Liver (tissue), 9 donors: Measurements from ENCODE around the gene HIGD1A. TPM values are rescaled to one million over a fixed set of nuclear protein-coding genes. Genes with fewer than 3 reads are reported as not detected.

Source experiments
- DNase-seq: peaks from one replicate; pipeline ENCODE4 v3.0.0-alpha.2; 2017; ENCODE audit warnings: low spot score
- H3K27ac ChIP-seq, 2 donors: one replicate each; pipeline ENCODE4 v1.7.0; 2013; ENCODE audit warnings: inconsistent platforms in 2 of 2, low read length in 2 of 2, control low read depth in 1 of 2, low read depth in 1 of 2, mild to moderate bottlenecking in 1 of 2
- H3K27me3 ChIP-seq, 4 donors: one replicate each; pipeline versions ENCODE4 v1.6.1 to v1.7.0; 2013; ENCODE audit warnings: low read length in 3 of 4, inconsistent platforms in 1 of 4, mild to moderate bottlenecking in 1 of 4, moderate library complexity in 1 of 4; ENCODE audit not compliant: control insufficient read depth in 4 of 4, insufficient read depth in 4 of 4
- H3K36me3 ChIP-seq, 4 donors: one replicate each; pipeline versions ENCODE4 v1.6.1 to v1.7.0; 2013; ENCODE audit warnings: low read length in 3 of 4, mild to moderate bottlenecking in 3 of 4, low read depth in 1 of 4, moderate library complexity in 1 of 4; ENCODE audit not compliant: control insufficient read depth in 4 of 4, insufficient read depth in 3 of 4
- H3K4me1 ChIP-seq, 4 donors: one replicate each; pipeline versions ENCODE4 v1.6.1 to v1.7.0; 2013; ENCODE audit warnings: low read length in 3 of 4, mild to moderate bottlenecking in 3 of 4, moderate library complexity in 1 of 4; ENCODE audit not compliant: control insufficient read depth in 4 of 4, insufficient read depth in 4 of 4
- H3K4me3 ChIP-seq, 3 donors: one replicate each; pipeline versions ENCODE4 v1.6.1 to v1.7.0; 2013; ENCODE audit warnings: low read length in 3 of 3, control low read depth in 1 of 3, low read depth in 1 of 3, mild to moderate bottlenecking in 1 of 3
- H3K9ac ChIP-seq, 2 donors: one replicate each; pipeline ENCODE4 v1.7.0; 2013; ENCODE audit warnings: low read length in 2 of 2, mild to moderate bottlenecking in 2 of 2, moderate library complexity in 2 of 2, control low read depth in 1 of 2, low read depth in 1 of 2
- H3K9me3 ChIP-seq, 4 donors: one replicate each; pipeline versions ENCODE4 v1.6.1 to v1.7.0; 2013; ENCODE audit warnings: low read length in 3 of 4; ENCODE audit not compliant: control insufficient read depth in 4 of 4
- FOXA1 ChIP-seq: IDR thresholded peaks from 2 replicates; pipeline ENCODE4 v1.6.1; 2016; ENCODE audit warnings: antibody characterized with exemption
- GABPA ChIP-seq, 2 donors: IDR thresholded peaks in 1 of 2; conservative IDR thresholded peaks in 1 of 2; 2 replicates each; pipeline ENCODE4 v1.6.1; 2016; ENCODE audit warnings: antibody characterized with exemption in 2 of 2, mild to moderate bottlenecking in 1 of 2, moderate library complexity in 1 of 2
- HNF4A ChIP-seq, 2 donors: conservative IDR thresholded peaks; 2 replicates each; pipeline ENCODE4 v1.6.1; 2016; ENCODE audit warnings: antibody characterized with exemption in 2 of 2, mild to moderate bottlenecking in 2 of 2
- HNF4G ChIP-seq: IDR thresholded peaks from 2 replicates; pipeline ENCODE4 v1.6.1; 2016; ENCODE audit warnings: antibody characterized with exemption
- NR2F2 ChIP-seq: IDR thresholded peaks from 2 replicates; pipeline ENCODE4 v1.6.1; 2016; ENCODE audit warnings: antibody characterized with exemption
- RAD21 ChIP-seq, 2 donors: IDR thresholded peaks; 2 replicates each; pipeline ENCODE4 v1.6.1; 2016; ENCODE audit warnings: antibody characterized with exemption in 2 of 2, mild to moderate bottlenecking in 2 of 2
- RXRA ChIP-seq, 2 donors: IDR thresholded peaks; 2 replicates each; pipeline ENCODE4 v1.6.1; 2017 to 2018; ENCODE audit warnings: antibody characterized with exemption in 2 of 2, mild to moderate bottlenecking in 1 of 2
- SP1 ChIP-seq: IDR thresholded peaks from 2 replicates; pipeline ENCODE4 v1.6.1; 2018; ENCODE audit warnings: antibody characterized with exemption, mild to moderate bottlenecking
- TAF1 ChIP-seq: conservative IDR thresholded peaks from 2 replicates; pipeline ENCODE4 v1.6.1; 2016; ENCODE audit warnings: antibody characterized with exemption, mild to moderate bottlenecking
- WGBS: extraction: QIAGEN DNeasy Blood & Tissue Kit; methylation state at CpG from one replicate; pipeline ENCODE4 v1.1.7; 2013; 5-methylcytosine and 5-hydroxymethylcytosine counted together
- polyA plus RNA-seq, 2 donors: library from polyadenylated mRNA; stranded (reverse) in 1 of 2; unstranded in 1 of 2; fragments of 200-250 nt in 1 of 2; fragments of >200 nt in 1 of 2; fragmentation: Nextera tagmentation in 1 of 2; extraction: Ambion mirVana in 1 of 2; gene quantifications; one replicate each; pipeline versions ENCODE4 v1.2.1 to v1.2.3, GENCODE V29; 2013 to 2015
- total RNA-seq, 2 donors: library from RNA; depleted of rRNA; stranded (reverse); fragments of >200 nt; gene quantifications; one replicate each; pipeline ENCODE4 v1.2.3, GENCODE V29; 2014
- TF ChIP-seq, protein P1 (sequence below): IDR thresholded peaks from 2 replicates; pipeline ENCODE4 v1.6.1; 2016; ENCODE audit warnings: antibody characterized with exemption
- TF ChIP-seq, protein P2 (sequence below): IDR thresholded peaks from 2 replicates; pipeline ENCODE4 v1.6.1; 2016; ENCODE audit warnings: antibody characterized with exemption
- TF ChIP-seq, protein P3 (sequence below): fragments of 150-350 bp; IDR thresholded peaks from 2 replicates; pipeline ENCODE4 v1.5.1; 2017; ENCODE audit warnings: improper control_type of control experiment, low read depth, low read length; ENCODE audit not compliant: missing input control
- TF ChIP-seq, protein P4 (sequence below): IDR thresholded peaks from 2 replicates; pipeline ENCODE4 v1.6.1; 2016; ENCODE audit warnings: antibody characterized with exemption
- TF ChIP-seq, protein P5 (sequence below): IDR thresholded peaks from 2 replicates; pipeline ENCODE4 v1.6.1; 2016; ENCODE audit warnings: antibody characterized with exemption, mild to moderate bottlenecking
- donor health status: healthy.
- donor health status: healthy.
- donor health status: healthy.
- donor health status: healthy.
- donor health status: healthy.

The HIGD1A gene
- total and polyA plus RNA-seq, 4 donors: 117 to 256 (median 245) TPM

DNA sequence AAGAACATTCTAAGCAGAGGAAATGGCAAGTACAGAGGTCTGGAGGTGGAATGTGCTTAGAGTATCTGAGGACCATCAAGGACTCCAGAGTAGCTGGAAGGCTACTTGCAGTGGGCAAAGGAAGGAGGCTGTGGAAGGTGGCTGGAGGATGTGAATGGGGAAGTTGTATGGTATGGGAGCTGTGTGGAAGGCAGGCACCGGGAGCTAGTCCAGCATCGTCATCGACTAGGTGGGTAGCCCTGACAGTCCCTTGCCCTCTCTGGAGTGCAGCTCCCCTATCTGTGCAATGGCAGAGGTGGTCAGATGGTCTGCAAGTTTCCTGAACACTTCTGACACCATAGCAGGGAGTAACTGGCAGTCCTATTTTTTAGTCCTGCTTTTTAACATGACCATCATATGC is 50.5 kb downstream of the HIGD1A start:
- 93% methylated on average over 3 of the region's 3 CpGs for WGBS
- no peak for TF ChIP-seq SP1
- TF ChIP-seq RAD21 (IDR thresholded peaks at IDR 0.05): no peak
- TF ChIP-seq, protein P1, sequence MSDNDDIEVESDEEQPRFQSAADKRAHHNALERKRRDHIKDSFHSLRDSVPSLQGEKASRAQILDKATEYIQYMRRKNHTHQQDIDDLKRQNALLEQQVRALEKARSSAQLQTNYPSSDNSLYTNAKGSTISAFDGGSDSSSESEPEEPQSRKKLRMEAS: no peak
- TF ChIP-seq, protein P2, sequence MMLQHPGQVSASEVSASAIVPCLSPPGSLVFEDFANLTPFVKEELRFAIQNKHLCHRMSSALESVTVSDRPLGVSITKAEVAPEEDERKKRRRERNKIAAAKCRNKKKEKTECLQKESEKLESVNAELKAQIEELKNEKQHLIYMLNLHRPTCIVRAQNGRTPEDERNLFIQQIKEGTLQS: no peak
- TF ChIP-seq NR2F2: no peak
- TF ChIP-seq, protein P3, sequence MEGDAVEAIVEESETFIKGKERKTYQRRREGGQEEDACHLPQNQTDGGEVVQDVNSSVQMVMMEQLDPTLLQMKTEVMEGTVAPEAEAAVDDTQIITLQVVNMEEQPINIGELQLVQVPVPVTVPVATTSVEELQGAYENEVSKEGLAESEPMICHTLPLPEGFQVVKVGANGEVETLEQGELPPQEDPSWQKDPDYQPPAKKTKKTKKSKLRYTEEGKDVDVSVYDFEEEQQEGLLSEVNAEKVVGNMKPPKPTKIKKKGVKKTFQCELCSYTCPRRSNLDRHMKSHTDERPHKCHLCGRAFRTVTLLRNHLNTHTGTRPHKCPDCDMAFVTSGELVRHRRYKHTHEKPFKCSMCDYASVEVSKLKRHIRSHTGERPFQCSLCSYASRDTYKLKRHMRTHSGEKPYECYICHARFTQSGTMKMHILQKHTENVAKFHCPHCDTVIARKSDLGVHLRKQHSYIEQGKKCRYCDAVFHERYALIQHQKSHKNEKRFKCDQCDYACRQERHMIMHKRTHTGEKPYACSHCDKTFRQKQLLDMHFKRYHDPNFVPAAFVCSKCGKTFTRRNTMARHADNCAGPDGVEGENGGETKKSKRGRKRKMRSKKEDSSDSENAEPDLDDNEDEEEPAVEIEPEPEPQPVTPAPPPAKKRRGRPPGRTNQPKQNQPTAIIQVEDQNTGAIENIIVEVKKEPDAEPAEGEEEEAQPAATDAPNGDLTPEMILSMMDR: no peak
- TF ChIP-seq FOXA1: no peak
- TF ChIP-seq RXRA (IDR thresholded peaks at IDR 0.05): no peak
- TF ChIP-seq HNF4A (conservative IDR thresholded peaks at IDR 0.05): no peak
- no peak for TF ChIP-seq HNF4G
- TF ChIP-seq, protein P4, sequence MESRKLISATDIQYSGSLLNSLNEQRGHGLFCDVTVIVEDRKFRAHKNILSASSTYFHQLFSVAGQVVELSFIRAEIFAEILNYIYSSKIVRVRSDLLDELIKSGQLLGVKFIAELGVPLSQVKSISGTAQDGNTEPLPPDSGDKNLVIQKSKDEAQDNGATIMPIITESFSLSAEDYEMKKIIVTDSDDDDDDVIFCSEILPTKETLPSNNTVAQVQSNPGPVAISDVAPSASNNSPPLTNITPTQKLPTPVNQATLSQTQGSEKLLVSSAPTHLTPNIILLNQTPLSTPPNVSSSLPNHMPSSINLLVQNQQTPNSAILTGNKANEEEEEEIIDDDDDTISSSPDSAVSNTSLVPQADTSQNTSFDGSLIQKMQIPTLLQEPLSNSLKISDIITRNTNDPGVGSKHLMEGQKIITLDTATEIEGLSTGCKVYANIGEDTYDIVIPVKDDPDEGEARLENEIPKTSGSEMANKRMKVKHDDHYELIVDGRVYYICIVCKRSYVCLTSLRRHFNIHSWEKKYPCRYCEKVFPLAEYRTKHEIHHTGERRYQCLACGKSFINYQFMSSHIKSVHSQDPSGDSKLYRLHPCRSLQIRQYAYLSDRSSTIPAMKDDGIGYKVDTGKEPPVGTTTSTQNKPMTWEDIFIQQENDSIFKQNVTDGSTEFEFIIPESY: no peak
- no peak for TF ChIP-seq TAF1
- TF ChIP-seq, protein P5, sequence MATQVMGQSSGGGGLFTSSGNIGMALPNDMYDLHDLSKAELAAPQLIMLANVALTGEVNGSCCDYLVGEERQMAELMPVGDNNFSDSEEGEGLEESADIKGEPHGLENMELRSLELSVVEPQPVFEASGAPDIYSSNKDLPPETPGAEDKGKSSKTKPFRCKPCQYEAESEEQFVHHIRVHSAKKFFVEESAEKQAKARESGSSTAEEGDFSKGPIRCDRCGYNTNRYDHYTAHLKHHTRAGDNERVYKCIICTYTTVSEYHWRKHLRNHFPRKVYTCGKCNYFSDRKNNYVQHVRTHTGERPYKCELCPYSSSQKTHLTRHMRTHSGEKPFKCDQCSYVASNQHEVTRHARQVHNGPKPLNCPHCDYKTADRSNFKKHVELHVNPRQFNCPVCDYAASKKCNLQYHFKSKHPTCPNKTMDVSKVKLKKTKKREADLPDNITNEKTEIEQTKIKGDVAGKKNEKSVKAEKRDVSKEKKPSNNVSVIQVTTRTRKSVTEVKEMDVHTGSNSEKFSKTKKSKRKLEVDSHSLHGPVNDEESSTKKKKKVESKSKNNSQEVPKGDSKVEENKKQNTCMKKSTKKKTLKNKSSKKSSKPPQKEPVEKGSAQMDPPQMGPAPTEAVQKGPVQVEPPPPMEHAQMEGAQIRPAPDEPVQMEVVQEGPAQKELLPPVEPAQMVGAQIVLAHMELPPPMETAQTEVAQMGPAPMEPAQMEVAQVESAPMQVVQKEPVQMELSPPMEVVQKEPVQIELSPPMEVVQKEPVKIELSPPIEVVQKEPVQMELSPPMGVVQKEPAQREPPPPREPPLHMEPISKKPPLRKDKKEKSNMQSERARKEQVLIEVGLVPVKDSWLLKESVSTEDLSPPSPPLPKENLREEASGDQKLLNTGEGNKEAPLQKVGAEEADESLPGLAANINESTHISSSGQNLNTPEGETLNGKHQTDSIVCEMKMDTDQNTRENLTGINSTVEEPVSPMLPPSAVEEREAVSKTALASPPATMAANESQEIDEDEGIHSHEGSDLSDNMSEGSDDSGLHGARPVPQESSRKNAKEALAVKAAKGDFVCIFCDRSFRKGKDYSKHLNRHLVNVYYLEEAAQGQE: no peak
- TF ChIP-seq GABPA (IDR thresholded peaks at IDR 0.05 in 1 of 2, conservative IDR thresholded peaks at IDR 0.05 in 1 of 2): no peak
- H3K36me3 ChIP-seq: no peaks in the 10 kb centered on the region
- H3K4me3 ChIP-seq: no peak overlapping the region
- peaks cover 0 to 8% (median 4%) of the 10 kb centered on the region in 4 donors for H3K4me1 ChIP-seq
- no peak for DNase-seq
- no peaks in the 10 kb centered on the region for H3K27me3 ChIP-seq
- no peak overlapping the region for H3K27ac ChIP-seq
- no peak overlapping the region for H3K9ac ChIP-seq
- no peaks in the 10 kb centered on the region for H3K9me3 ChIP-seq

DNA sequence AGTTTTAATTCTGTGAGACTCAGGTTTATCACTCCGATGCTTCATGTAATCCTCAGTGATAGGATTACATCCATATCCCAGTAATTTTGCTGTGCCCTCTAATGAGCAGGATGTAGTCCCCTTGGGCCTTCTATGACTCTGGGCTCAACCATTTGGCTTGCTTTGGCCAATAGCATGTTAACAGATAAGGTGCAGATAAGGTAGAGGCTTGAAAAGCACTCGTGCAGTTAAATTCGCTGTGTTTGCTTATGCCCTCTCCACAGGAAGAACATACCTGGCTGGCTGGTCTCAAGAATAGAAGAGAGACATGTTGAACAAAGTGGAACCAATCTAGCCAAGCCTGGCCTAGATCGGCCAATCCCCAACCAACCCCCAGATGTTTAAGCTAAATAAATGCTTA is 51.3 kb downstream of the HIGD1A start:
- no peaks in the 10 kb centered on the region for H3K27me3 ChIP-seq
- TF ChIP-seq, protein P2: no peak
- TF ChIP-seq, protein P1: no peak
- TF ChIP-seq GABPA (IDR thresholded peaks at IDR 0.05 in 1 of 2, conservative IDR thresholded peaks at IDR 0.05 in 1 of 2): no peak
- TF ChIP-seq, protein P5: no peak
- TF ChIP-seq, protein P4: no peak
- 96% methylated on average over 4 of the region's 4 CpGs for WGBS
- H3K4me1 ChIP-seq: peaks cover 0 to 8% (median 4%) of the 10 kb centered on the region in 4 donors
- H3K9me3 ChIP-seq: no peaks in the 10 kb centered on the region
- no peaks in the 10 kb centered on the region for H3K36me3 ChIP-seq
- H3K9ac ChIP-seq: no peak overlapping the region
- DNase-seq: no peak
- no peak overlapping the region for H3K27ac ChIP-seq
- no peak overlapping the region for H3K4me3 ChIP-seq
